Mucosa of rectum (tissue), 2 donors: Measurements from ENCODE around the gene LILRB1.
"Not testable (repeated sequence)": the region's sequence is repeated elsewhere in the genome, so short reads cannot be mapped to it uniquely, and the experiment has no call there.

Experiments used
- H3K27ac ChIP-seq, 2 donors: one replicate each; pipeline ENCODE4 v1.7.0; 2013; ENCODE audit warnings: inconsistent platforms in 2 of 2, low read depth in 2 of 2, low read length in 2 of 2
- H3K27me3 ChIP-seq, 2 donors: one replicate each; pipeline ENCODE4 v1.7.0; 2013; ENCODE audit warnings: low read length in 2 of 2; ENCODE audit not compliant: control insufficient read depth in 2 of 2, insufficient read depth in 2 of 2
- H3K36me3 ChIP-seq, 2 donors: one replicate each; pipeline ENCODE4 v1.7.0; 2013; ENCODE audit warnings: low read length in 2 of 2; ENCODE audit not compliant: control insufficient read depth in 2 of 2, insufficient read depth in 2 of 2
- H3K4me1 ChIP-seq, 2 donors: one replicate each; pipeline ENCODE4 v1.7.0; 2013; ENCODE audit warnings: low read length in 2 of 2, mild to moderate bottlenecking in 1 of 2; ENCODE audit not compliant: control insufficient read depth in 2 of 2, insufficient read depth in 2 of 2
- H3K4me3 ChIP-seq, 2 donors: one replicate each; pipeline ENCODE4 v1.7.0; 2013; ENCODE audit warnings: low read length in 2 of 2
- H3K9ac ChIP-seq, 2 donors: one replicate each; pipeline ENCODE4 v1.7.0; 2013; ENCODE audit warnings: low read length in 2 of 2, low read depth in 1 of 2, mild to moderate bottlenecking in 1 of 2
- H3K9me3 ChIP-seq, 2 donors: one replicate each; pipeline ENCODE4 v1.7.0; 2013; ENCODE audit warnings: low read length in 2 of 2; ENCODE audit not compliant: control insufficient read depth in 2 of 2
- donor health status: healthy.
- donor health status: Normal muscosa, but diverticular disease.

LILRB1 gene

GRCh38 chr19:54630262-54630661, at the start of gene LILRB1:
Gene LILRB1, plus strand, starts transcription at chr19:54630484. Its CDS starts 590 bp downstream, at chr19:54631074.
- H3K4me3 ChIP-seq: peak within 1 kb of the TSS in 1 of 2 donors; percentile 35
- H3K9me3 ChIP-seq, H3K9ac ChIP-seq, H3K4me1 ChIP-seq, H3K27ac ChIP-seq, H3K27me3 ChIP-seq, H3K36me3 ChIP-seq: not testable (repeated sequence)

GRCh38 chr19:54586397-54586796, 43.9 kb upstream of the LILRB1 start:
- Histone ChIP-seq H3K4me1 (no peaks in the 10 kb centered on the region), H3K27me3 (no peaks in the 10 kb centered on the region), H3K9ac (no peak overlapping the region), H3K27ac (no peak overlapping the region), H3K4me3 (no peak overlapping the region), H3K36me3 (no peaks in the 10 kb centered on the region), H3K9me3 (no peaks in the 10 kb centered on the region)

- no peaks in the 10 kb centered on the region for H3K27me3 ChIP-seq
- H3K9ac ChIP-seq: no peak overlapping the region
- H3K36me3 ChIP-seq: no peaks in the 10 kb centered on the region
- H3K27ac ChIP-seq: no peak overlapping the region
- no peaks in the 10 kb centered on the region for H3K4me1 ChIP-seq
- H3K4me3 ChIP-seq: no peak overlapping the region
- H3K9me3 ChIP-seq: no peaks in the 10 kb centered on the region
These were observed 43.3 kb upstream of the LILRB1 start for GRCh38 chr19:54587026-54587425.

GRCh38 chr19:54593445-54593844, 36.8 kb upstream of the LILRB1 start, which contains the start of gene LILRA1:
Gene LILRA1, plus strand, starts transcription at chr19:54593632. Its CDS starts 613 bp downstream, at chr19:54594245.
- H3K9me3 ChIP-seq, H3K36me3 ChIP-seq, H3K9ac ChIP-seq, H3K27ac ChIP-seq, H3K27me3 ChIP-seq, H3K4me1 ChIP-seq: not testable (repeated sequence)
- H3K4me3 ChIP-seq: peak within 1 kb of the TSS in 1 of 2 donors; percentile 37

DNA sequence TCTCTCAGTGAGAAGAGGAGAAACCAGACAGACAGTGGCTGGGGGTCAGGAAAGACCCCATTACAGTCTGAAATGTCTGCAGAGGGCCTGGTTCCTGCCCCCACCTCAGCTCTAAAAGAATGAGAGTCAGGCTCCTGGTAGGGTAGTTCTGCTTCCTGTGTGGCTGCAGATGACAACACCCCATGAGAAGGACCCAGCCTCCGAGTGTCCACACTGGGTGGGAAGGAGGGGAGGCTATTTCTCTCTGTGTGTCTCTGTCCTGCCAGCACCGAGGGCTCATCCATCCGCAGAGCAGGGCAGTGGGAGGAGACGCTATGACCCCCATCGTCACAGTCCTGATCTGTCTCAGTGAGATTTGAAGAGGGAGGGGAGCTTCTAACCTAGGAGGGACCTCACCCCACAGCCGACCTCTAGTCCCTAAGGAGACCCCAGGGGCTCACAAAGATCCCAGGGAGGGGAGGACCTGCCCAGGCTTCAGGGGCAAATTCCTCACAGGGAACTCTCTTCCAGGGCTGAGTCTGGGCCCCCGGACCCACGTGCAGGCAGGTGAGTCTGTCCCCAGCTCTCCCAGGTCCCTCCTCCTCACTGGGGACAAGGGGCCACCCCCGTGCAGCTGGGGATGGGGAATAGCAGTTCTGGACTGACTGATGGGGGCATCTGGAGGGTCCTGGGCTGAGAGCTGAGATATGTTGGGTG, 36.2 kb upstream of the LILRB1 start:
- not testable (repeated sequence) for H3K27ac ChIP-seq, H3K27me3 ChIP-seq, H3K36me3 ChIP-seq, H3K9ac ChIP-seq, H3K9me3 ChIP-seq, H3K4me1 ChIP-seq
- H3K4me3 ChIP-seq: peak overlapping the region in 1 of 2 donors; percentile 37

- Histone ChIP-seq H3K36me3 (no peaks in the 10 kb centered on the region), H3K27me3 (no peaks in the 10 kb centered on the region), H3K9ac (no peak overlapping the region), H3K9me3 (no peaks in the 10 kb centered on the region), H3K27ac (no peak overlapping the region), H3K4me1 (no peaks in the 10 kb centered on the region), H3K4me3 (no peak overlapping the region)
These were observed 35.5 kb upstream of the LILRB1 start for GRCh38 chr19:54594737-54595136.

DNA sequence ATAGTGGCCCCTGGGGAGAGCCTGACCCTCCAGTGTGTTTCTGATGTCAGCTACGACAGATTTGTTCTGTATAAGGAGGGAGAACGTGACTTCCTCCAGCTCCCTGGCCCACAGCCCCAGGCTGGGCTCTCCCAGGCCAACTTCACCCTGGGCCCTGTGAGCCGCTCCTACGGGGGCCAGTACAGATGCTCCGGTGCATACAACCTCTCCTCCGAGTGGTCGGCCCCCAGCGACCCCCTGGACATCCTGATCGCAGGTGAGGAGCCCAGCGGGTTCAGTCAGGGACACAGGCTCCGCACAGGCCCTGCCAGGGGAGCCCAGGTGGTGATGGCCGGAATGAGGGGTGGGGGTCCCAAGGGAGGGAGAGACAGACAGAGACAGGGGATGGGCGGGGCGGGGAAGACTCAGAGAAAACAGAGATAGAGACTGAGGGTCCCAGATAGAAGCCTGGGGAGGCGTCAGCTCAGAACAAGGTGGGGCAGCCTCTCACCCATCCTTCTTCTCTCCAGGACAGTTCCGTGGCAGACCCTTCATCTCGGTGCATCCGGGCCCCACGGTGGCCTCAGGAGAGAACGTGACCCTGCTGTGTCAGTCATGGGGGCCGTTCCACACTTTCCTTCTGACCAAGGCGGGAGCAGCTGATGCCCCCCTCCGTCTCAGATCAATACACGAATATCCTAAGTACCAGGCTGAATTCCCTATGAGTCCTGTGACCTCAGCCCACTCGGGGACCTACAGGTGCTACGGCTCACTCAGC, 34.4 kb upstream of the LILRB1 start:
- not testable (repeated sequence) for H3K4me3 ChIP-seq

DNA sequence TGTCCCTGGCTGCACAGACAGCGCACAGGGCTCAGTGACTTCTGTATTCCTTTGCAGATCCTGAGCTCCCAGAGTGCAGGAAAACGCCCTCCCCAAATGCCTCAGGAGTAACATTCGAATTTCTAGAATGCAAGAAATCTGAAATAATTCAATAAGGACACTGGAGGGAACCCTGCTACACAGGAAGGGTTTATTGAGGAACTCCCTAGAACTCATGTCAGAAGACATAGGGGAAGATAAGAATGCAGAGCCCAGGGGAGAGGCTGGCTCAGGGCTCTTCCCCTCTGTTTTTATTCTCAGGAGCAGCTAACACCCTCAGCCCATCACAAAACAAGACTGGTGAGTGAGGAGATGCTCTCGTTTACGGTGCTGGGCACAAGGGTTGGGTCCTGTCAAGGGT, 30.1 kb upstream of the LILRB1 start:
- Histone ChIP-seq H3K4me1 (no peaks in the 10 kb centered on the region), H3K9ac (no peak overlapping the region), H3K9me3 (no peaks in the 10 kb centered on the region)

More for the DNA sequence above, 34.4 kb upstream of the LILRB1 start:
- not testable (repeated sequence) for H3K27ac ChIP-seq, H3K27me3 ChIP-seq, H3K9ac ChIP-seq, H3K4me1 ChIP-seq, H3K9me3 ChIP-seq, H3K36me3 ChIP-seq

GRCh38 chr19:54606230-54606629, 24.1 kb upstream of the LILRB1 start:
- Histone ChIP-seq H3K27me3 (no peaks in the 10 kb centered on the region), H3K36me3 (no peaks in the 10 kb centered on the region), H3K27ac (no peak overlapping the region), H3K9me3 (peaks cover 0 to 2% of the 10 kb centered on the region in 2 donors), H3K9ac (no peak overlapping the region), H3K4me1 (no peaks in the 10 kb centered on the region), H3K4me3 (no peak overlapping the region)

More for the DNA sequence above, 30.1 kb upstream of the LILRB1 start:
- H3K27ac ChIP-seq: no peak overlapping the region
- no peak overlapping the region for H3K4me3 ChIP-seq
- H3K36me3 ChIP-seq: no peaks in the 10 kb centered on the region
- H3K27me3 ChIP-seq: no peaks in the 10 kb centered on the region

DNA sequence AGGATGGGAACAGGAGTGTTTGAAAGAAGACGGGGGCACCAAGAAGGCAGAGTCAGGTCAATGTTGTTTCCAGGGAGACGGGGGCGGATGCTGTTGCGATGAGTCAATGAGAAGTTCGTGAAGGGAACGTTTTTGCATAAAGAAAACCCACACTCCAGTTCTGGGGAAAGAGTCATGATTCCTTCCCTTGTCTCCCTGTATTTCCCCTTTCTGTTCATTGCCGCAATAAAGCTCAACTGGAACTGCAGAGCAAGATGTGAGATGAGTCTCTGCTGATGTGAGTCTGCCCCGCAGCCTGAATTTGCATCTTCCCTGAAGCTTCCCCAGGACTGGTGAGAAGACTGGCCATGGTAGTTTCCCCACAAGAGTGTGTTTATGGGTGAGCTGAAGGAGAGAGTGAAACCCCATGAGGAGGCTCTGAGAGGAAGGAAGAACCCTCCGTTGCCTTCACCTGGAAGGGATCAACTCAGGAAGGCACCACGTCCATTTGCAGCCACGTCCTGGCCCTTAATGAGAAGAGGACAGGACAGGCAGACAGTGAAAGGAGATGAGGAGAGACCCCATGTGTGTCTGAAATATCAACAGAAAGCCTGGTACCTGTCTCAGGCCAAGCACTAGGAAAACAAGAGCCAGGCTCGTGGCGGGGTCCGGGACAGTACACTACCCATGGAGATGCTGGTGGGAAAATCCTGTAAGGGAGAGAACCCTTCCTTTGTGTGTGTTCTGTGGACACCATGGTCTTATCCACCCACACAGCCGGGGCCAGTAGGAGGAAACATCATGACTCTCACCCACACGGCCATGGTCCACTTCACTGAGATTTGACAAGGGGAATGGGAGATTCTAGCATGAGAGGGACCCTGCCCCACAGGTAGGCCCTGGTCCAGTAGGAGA, 23.1 kb upstream of the LILRB1 start:
- Histone ChIP-seq H3K27me3 (no peaks in the 10 kb centered on the region), H3K4me1 (no peaks in the 10 kb centered on the region), H3K9me3 (peaks cover 0 to 2% of the 10 kb centered on the region in 2 donors), H3K36me3 (no peaks in the 10 kb centered on the region), H3K27ac (no peak overlapping the region), H3K9ac (no peak overlapping the region), H3K4me3 (no peak overlapping the region)
